ENCODE measurements around the gene EVPL. TPM values are rescaled to one million over a fixed set of nuclear protein-coding genes. Genes with fewer than 3 reads are reported as not detected.

EVPL gene
- total RNA-seq (10 to 100 TPM in 1 of 4 donors, 1 to 10 TPM in 3; 2.9 to 23.5 (median 7.2) TPM), polyA plus RNA-seq (10 to 100 TPM in 1 of 3 donors, 1 to 10 TPM in 2; 4.6 to 16.0 (median 4.8) TPM)

DNA sequence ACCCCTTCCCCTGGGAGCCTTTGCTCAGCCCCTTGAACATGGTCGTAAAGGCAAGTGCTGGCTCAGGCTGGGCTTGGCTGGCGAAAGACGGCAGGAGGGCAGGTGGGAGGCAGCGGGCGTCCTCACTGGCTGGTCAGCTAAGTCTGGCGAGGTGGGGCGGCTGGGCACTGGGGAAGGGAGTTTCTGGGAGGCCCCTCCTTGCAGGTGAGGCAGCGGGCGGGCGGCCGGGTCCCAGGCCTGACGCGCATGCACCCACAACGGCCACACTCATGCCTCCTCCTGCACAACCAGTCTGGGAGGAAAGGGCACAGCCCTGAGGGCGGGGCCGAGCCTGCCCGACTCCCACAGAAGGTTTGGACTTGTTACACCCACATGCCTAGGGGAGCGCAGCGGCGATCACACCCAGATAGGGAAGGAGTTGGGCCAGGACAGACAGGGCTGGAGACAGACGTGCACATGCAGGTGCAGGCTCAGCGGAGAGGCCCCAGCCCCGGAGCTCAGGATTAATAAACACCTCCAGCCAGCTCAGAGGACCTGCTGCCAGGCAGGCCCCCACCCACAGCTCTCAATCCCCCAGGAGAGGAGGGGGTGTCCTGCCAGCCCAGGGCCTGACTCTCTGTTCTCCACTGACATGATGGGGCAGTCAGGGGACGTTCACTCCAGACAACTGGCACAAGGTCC, at the start of gene EVPL:
TSS of gene EVPL (minus strand) at position 148 of the 681 bp plus-strand sequence. CDS start at position 40, 108 bp downstream.
- peak within 1 kb of the TSS; percentile 16 to 43 (median 32) for H3K4me3 ChIP-seq

DNA sequence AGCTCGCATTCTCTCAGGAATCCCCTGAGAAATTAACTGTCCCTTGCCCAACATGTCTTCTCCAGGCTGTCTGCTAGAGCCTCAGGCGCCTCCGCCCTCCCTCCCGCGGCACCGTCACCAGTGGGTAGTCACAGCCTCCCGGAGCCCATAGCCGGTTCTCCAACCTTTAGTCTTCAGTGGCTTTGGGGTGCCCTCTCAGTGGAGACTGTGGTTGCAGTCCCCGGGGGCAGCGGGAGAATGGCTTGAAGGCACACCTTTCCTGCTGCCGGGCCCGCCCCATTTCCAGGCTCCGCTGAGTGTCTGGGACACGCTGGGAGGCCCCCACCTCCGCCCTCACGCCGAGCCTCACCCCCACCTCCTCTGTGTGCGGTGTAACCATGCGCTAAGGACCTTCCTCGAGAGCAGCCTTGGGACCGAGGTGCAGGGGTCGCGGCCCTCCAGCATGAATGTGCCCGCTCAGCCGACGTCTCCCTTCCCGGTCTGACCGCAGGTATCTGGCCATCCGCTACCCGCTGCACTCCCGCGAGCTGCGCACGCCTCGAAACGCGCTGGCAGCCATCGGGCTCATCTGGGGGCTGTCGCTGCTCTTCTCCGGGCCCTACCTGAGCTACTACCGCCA, 49.1 kb upstream of the EVPL start:
- intact Hi-C loops (cut with DNase I), result loop anchor here (10.0 kb wide), 1 partner anchor 171 kb away; the partner anchor contains the start of gene MRPL38
- TF ChIP-seq EP300 (IDR thresholded peaks at IDR 0.05), result no peak
- TF ChIP-seq POLR2A (IDR thresholded peaks at IDR 0.05), result no peak
- no peak for TF ChIP-seq POLR2AphosphoS5 (IDR thresholded peaks at IDR 0.05)
- TF ChIP-seq, protein P1, sequence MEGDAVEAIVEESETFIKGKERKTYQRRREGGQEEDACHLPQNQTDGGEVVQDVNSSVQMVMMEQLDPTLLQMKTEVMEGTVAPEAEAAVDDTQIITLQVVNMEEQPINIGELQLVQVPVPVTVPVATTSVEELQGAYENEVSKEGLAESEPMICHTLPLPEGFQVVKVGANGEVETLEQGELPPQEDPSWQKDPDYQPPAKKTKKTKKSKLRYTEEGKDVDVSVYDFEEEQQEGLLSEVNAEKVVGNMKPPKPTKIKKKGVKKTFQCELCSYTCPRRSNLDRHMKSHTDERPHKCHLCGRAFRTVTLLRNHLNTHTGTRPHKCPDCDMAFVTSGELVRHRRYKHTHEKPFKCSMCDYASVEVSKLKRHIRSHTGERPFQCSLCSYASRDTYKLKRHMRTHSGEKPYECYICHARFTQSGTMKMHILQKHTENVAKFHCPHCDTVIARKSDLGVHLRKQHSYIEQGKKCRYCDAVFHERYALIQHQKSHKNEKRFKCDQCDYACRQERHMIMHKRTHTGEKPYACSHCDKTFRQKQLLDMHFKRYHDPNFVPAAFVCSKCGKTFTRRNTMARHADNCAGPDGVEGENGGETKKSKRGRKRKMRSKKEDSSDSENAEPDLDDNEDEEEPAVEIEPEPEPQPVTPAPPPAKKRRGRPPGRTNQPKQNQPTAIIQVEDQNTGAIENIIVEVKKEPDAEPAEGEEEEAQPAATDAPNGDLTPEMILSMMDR (IDR thresholded peaks at IDR 0.05), result no peak
- H3K4me1 ChIP-seq, result peaks cover 3 to 63% (median 57%) of the 10 kb centered on the region in 4 donors
- no peaks in the 10 kb centered on the region for H3K36me3 ChIP-seq
- H3K9me3 ChIP-seq, result no peaks in the 10 kb centered on the region
- H3K27ac ChIP-seq, result no peak overlapping the region
- peak overlapping the region in 3 of 4 donors; percentile 12 to 41 (median 39) for H3K4me3 ChIP-seq
- 4 to 6% methylated on average over 41 of the region's 41 CpGs for WGBS, 2 donors
- H3K27me3 ChIP-seq, result peaks cover 36 to 71% (median 59%) of the 10 kb centered on the region in 3 donors
- DNase-seq, result no peak

More for the DNA sequence above, at the start of gene EVPL:
- no peak for DNase-seq
- H3K27ac ChIP-seq, result peak within 1 kb of the TSS in 3 of 4 donors; percentile 49 to 64 (median 56)
- 13 to 73% methylated on average over 24 of the region's 24 CpGs for WGBS, 2 donors
- H3K36me3 ChIP-seq, result no peaks in the 10 kb centered on the region
- TF ChIP-seq POLR2AphosphoS5 (IDR thresholded peaks at IDR 0.05) (no peak), POLR2A (IDR thresholded peaks at IDR 0.05) (peak in 1 of 2 donors; percentile 40)
- H3K4me1 ChIP-seq, result peaks cover 0 to 14% (median 5%) of the 10 kb centered on the region in 4 donors
- no peaks in the 10 kb centered on the region for H3K9me3 ChIP-seq
- H3K27me3 ChIP-seq, result no peaks in the 10 kb centered on the region
- intact Hi-C loops (cut with DNase I), result no loop called here

DNA sequence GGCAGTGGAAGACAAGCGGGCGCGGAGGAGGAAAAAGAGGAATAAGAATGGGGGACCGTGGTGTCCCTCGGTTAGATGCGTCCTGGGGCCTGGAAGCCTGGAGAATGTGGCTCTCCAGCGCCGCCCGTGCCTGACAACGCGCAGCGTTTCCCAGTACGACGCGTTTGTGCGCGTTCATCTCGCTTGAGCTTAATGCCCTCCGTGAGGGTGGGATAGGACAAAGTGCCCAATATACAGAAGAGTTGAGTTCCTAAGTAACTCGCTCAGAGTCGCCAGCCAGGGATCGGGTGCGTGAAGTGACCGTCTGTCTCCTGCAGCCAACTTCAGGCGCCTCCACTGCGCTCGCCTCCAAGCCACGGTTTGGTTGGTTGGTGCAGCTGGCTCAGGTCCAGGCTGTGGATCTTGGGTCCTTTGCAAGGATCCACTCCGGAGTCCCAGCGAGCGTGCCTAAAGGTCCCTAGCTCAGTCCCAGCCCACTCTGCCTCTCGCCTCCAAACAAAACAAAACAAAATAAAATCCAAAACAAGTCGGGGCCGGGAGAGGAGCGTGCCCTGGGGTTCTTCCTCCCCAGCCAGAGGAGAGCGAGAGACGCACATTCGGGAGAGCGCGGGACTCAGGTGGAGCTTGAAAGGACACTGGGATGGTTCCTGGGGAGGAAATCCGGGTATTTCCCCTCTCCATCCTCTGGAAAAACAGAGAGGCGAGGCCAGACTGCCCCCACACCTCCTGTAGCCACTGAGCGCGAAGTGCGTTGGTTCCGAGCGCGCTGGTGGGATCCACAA, 48.4 kb upstream of the EVPL start:
- TF ChIP-seq EP300 (IDR thresholded peaks at IDR 0.05), result no peak
- TF ChIP-seq, protein P1 (IDR thresholded peaks at IDR 0.05), result peak in 1 of 4 experiments; percentile 23
- intact Hi-C loops (cut with DNase I), result loop anchor here (10.0 kb wide), 1 partner anchor 171 kb away; the partner anchor contains the start of gene MRPL38
- Histone ChIP-seq H3K4me3 (peak overlapping the region in 3 of 4 donors; percentile 12 to 41 (median 39)), H3K27me3 (peaks cover 36 to 71% (median 59%) of the 10 kb centered on the region in 3 donors), H3K27ac (no peak overlapping the region), H3K9me3 (no peaks in the 10 kb centered on the region), H3K4me1 (peaks cover 3 to 68% (median 63%) of the 10 kb centered on the region in 4 donors), H3K36me3 (peaks cover 0 to under 1% (median 0%) of the 10 kb centered on the region in 4 donors)
- WGBS, 2 donors, result 6 to 8% methylated on average over 48 of the region's 48 CpGs
- no peak for DNase-seq

DNA sequence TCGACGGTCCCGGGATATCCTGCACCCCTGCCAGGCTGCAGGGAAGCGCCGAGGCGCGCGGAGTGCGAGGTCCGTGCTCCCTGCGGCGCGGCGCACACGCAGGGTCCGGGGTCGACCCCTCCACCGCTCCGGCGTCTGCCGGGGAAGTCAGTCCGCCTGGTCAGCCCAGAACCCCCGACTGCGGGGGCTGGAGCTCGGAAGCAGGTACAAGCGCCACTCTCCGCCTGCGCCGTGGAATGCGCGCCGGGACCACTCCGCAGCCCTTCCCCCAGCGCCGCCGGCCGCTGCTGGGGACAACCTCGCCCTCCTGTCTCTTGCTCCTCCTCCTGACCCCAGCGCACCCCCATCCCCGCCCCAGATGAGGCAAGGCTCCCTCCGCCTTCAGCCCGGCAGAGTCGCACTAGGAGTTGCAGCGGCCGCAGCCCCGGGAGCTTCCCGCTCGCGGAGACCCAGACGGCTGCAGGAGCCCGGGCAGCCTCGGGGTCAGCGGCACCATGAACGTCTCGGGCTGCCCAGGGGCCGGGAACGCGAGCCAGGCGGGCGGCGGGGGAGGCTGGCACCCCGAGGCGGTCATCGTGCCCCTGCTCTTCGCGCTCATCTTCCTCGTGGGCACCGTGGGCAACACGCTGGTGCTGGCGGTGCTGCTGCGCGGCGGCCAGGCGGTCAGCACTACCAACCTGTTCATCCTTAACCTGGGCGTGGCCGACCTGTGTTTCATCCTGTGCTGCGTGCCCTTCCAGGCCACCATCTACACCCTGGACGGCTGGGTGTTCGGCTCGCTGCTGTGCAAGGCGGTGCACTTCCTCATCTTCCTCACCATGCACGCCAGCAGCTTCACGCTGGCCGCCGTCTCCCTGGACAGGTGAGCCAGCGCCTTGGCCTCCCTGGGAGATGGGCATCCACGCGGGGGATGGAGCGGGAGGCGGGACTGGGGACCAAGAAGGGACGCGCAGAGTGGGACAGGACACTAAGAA, 47.6 kb upstream of the EVPL start, which contains the start of gene GALR2:
TSS of gene GALR2 (plus strand) at position 392 of the 974 bp plus-strand sequence. CDS start at position 495, 103 bp downstream.
- peak within 1 kb of the TSS; percentile 5 to 41 (median 26) for H3K4me3 ChIP-seq
- no peak for DNase-seq
- peaks cover 36 to 63% (median 59%) of the 10 kb centered on the region in 3 donors for H3K27me3 ChIP-seq
- TF ChIP-seq POLR2AphosphoS5 (IDR thresholded peaks at IDR 0.05) (peak in 1 of 4 donors; percentile 22), POLR2A (IDR thresholded peaks at IDR 0.05) (no peak)
- TF ChIP-seq, protein P1 (IDR thresholded peaks at IDR 0.05), result no peak
- WGBS, 2 donors, result 4 to 5% methylated on average over 92 of the region's 92 CpGs
- H3K36me3 ChIP-seq, result peaks cover 0 to 9% (median 0%) of the 10 kb centered on the region in 4 donors
- H3K4me1 ChIP-seq, result peaks cover 3 to 66% (median 60%) of the 10 kb centered on the region in 4 donors
- intact Hi-C loops (cut with DNase I), result loop anchor here (10.0 kb wide), 1 partner anchor 170 kb away; the partner anchor contains the start of gene MRPL38
- no peaks in the 10 kb centered on the region for H3K9me3 ChIP-seq
- H3K27ac ChIP-seq, result no peak within 1 kb of the TSS

Data from sigmoid colon (tissue), 7 donors.